Activated T-cell treated with anti-CD3 and anti-CD28 coated beads, Interleukin-2, amount 50 U/mL, for 24 hours (primary cell): ENCODE results near the gene RAB8A.
A peak's percentile ranks its signal among the peaks of the same experiment; 100 is the strongest.
"Not testable (repeated sequence)": the region's sequence is repeated elsewhere in the genome, so short reads cannot be mapped to it uniquely, and the experiment has no call there.

Experiments
- DNase-seq: peaks from one replicate; pipeline ENCODE4 v3.0.0-alpha.2; 2020
- H3K27ac Mint-ChIP-seq: 2 replicates; pipeline ENCODE4 v1.8.0; 2020; ENCODE audit warnings: mild to moderate bottlenecking, mixed read lengths
- H3K27me3 Mint-ChIP-seq: 2 replicates; pipeline ENCODE4 v1.8.0; 2020; ENCODE audit warnings: mixed read lengths
- H3K36me3 Mint-ChIP-seq: 2 replicates; pipeline ENCODE4 v1.8.0; 2020; ENCODE audit warnings: low read depth, mixed read lengths
- H3K4me1 Mint-ChIP-seq: 2 replicates; pipeline ENCODE4 v1.8.0; 2020; ENCODE audit warnings: low read depth, mixed read lengths
- H3K4me3 Mint-ChIP-seq: 2 replicates; pipeline ENCODE4 v1.8.0; 2020; ENCODE audit warnings: mild to moderate bottlenecking, moderate library complexity, mixed read lengths
- H3K9me3 Mint-ChIP-seq: 2 replicates; pipeline ENCODE4 v1.8.0; 2020; ENCODE audit warnings: mixed read lengths

Gene RAB8A

GRCh38 chr19:16156904-16157303 is 45.2 kb downstream of the RAB8A start:
- no peak overlapping the region for H3K4me3 Mint-ChIP-seq
- peaks cover 19% of the 10 kb centered on the region for H3K4me1 Mint-ChIP-seq
- peaks cover 55% of the 10 kb centered on the region for H3K36me3 Mint-ChIP-seq
- no peak for DNase-seq
- no peaks in the 10 kb centered on the region for H3K27me3 Mint-ChIP-seq
- H3K27ac Mint-ChIP-seq: no peak overlapping the region
- H3K9me3 Mint-ChIP-seq: no peaks in the 10 kb centered on the region

- no peak for DNase-seq
- peaks cover 20% of the 10 kb centered on the region for H3K4me1 Mint-ChIP-seq
- H3K9me3 Mint-ChIP-seq: no peaks in the 10 kb centered on the region
- H3K27me3 Mint-ChIP-seq: no peaks in the 10 kb centered on the region
- H3K27ac Mint-ChIP-seq: no peak overlapping the region
- peaks cover 52% of the 10 kb centered on the region for H3K36me3 Mint-ChIP-seq
- no peak overlapping the region for H3K4me3 Mint-ChIP-seq
These were observed 45.9 kb downstream of the RAB8A start for GRCh38 chr19:16157601-16158000.

GRCh38 chr19:16159655-16160054 is 48.0 kb downstream of the RAB8A start:
- Mint-ChIP-seq H3K36me3 (peaks cover 32% of the 10 kb centered on the region), H3K4me1 (peaks cover 20% of the 10 kb centered on the region), H3K4me3 (no peak overlapping the region), H3K9me3 (no peaks in the 10 kb centered on the region), H3K27ac (no peak overlapping the region), H3K27me3 (no peaks in the 10 kb centered on the region)
- no peak for DNase-seq

GRCh38 chr19:16160445-16160942 is 48.8 kb downstream of the RAB8A start:
- no peaks in the 10 kb centered on the region for H3K27me3 Mint-ChIP-seq
- H3K36me3 Mint-ChIP-seq: peaks cover 25% of the 10 kb centered on the region
- peak overlapping the region; percentile 56 for H3K4me3 Mint-ChIP-seq
- peak overlapping the region; percentile 95 for H3K27ac Mint-ChIP-seq
- peaks cover 20% of the 10 kb centered on the region for H3K4me1 Mint-ChIP-seq
- DNase-seq: peak; percentile 43
- no peaks in the 10 kb centered on the region for H3K9me3 Mint-ChIP-seq

- Mint-ChIP-seq H3K27me3 (no peaks in the 10 kb centered on the region), H3K4me1 (peaks cover 20% of the 10 kb centered on the region), H3K27ac (peak overlapping the region; percentile 95), H3K4me3 (peak overlapping the region; percentile 56), H3K36me3 (peaks cover 20% of the 10 kb centered on the region), H3K9me3 (no peaks in the 10 kb centered on the region)
- peak; percentile 58 for DNase-seq
These were observed 49.4 kb downstream of the RAB8A start for GRCh38 chr19:16160943-16161560.

- Mint-ChIP-seq H3K4me1 (peaks cover 20% of the 10 kb centered on the region), H3K27ac (peak overlapping the region; percentile 89), H3K9me3 (no peaks in the 10 kb centered on the region), H3K27me3 (no peaks in the 10 kb centered on the region), H3K4me3 (no peak overlapping the region), H3K36me3 (peaks cover 12% of the 10 kb centered on the region)
- DNase-seq: no peak
These were observed 50.2 kb downstream of the RAB8A start for GRCh38 chr19:16161840-16162239.

- H3K36me3 Mint-ChIP-seq: no peaks in the 10 kb centered on the region
- peaks cover 28% of the 10 kb centered on the region for H3K4me1 Mint-ChIP-seq
- no peaks in the 10 kb centered on the region for H3K9me3 Mint-ChIP-seq
- H3K4me3 Mint-ChIP-seq: no peak overlapping the region
- no peak overlapping the region for H3K27ac Mint-ChIP-seq
- no peak for DNase-seq
- no peaks in the 10 kb centered on the region for H3K27me3 Mint-ChIP-seq
These were observed 52.7 kb downstream of the RAB8A start for GRCh38 chr19:16164222-16164890.

GRCh38 chr19:16166417-16166816 is 54.7 kb downstream of the RAB8A start:
- peaks cover 14% of the 10 kb centered on the region for H3K4me1 Mint-ChIP-seq
- no peak overlapping the region for H3K4me3 Mint-ChIP-seq
- H3K27ac Mint-ChIP-seq: no peak overlapping the region
- no peaks in the 10 kb centered on the region for H3K27me3 Mint-ChIP-seq
- no peak for DNase-seq
- H3K36me3 Mint-ChIP-seq: no peaks in the 10 kb centered on the region
- H3K9me3 Mint-ChIP-seq: no peaks in the 10 kb centered on the region

- Mint-ChIP-seq H3K36me3 (no peaks in the 10 kb centered on the region), H3K4me3 (no peak overlapping the region)
These were observed 55.4 kb downstream of the RAB8A start for GRCh38 chr19:16167055-16167454.

GRCh38 chr19:16168465-16169081 is 56.9 kb downstream of the RAB8A start:
- Mint-ChIP-seq H3K9me3 (no peaks in the 10 kb centered on the region), H3K4me3 (no peak overlapping the region), H3K27me3 (no peaks in the 10 kb centered on the region), H3K36me3 (no peaks in the 10 kb centered on the region), H3K27ac (no peak overlapping the region), H3K4me1 (peaks cover 9% of the 10 kb centered on the region)
- no peak for DNase-seq

More at GRCh38 chr19:16167055-16167454, 55.4 kb downstream of the RAB8A start:
- Mint-ChIP-seq H3K27me3 (no peaks in the 10 kb centered on the region), H3K4me1 (peaks cover 9% of the 10 kb centered on the region), H3K27ac (no peak overlapping the region), H3K9me3 (no peaks in the 10 kb centered on the region)
- DNase-seq: no peak

GRCh38 chr19:16170134-16170533 is 58.4 kb downstream of the RAB8A start:
- Mint-ChIP-seq H3K4me1 (peaks cover 9% of the 10 kb centered on the region), H3K27ac (no peak overlapping the region), H3K9me3 (peaks cover 2% of the 10 kb centered on the region)

GRCh38 chr19:16175954-16176353 is 64.3 kb downstream of the RAB8A start:
- Mint-ChIP-seq H3K36me3 (no peaks in the 10 kb centered on the region), H3K4me1 (no peaks in the 10 kb centered on the region), H3K4me3 (no peak overlapping the region), H3K9me3 (peaks cover 2% of the 10 kb centered on the region), H3K27me3 (no peaks in the 10 kb centered on the region), H3K27ac (no peak overlapping the region)
- DNase-seq: no peak

More at GRCh38 chr19:16170134-16170533, 58.4 kb downstream of the RAB8A start:
- no peak for DNase-seq
- Mint-ChIP-seq H3K36me3 (no peaks in the 10 kb centered on the region), H3K4me3 (no peak overlapping the region), H3K27me3 (no peaks in the 10 kb centered on the region)

- not testable (repeated sequence) for H3K36me3 Mint-ChIP-seq, DNase-seq, H3K4me3 Mint-ChIP-seq, H3K27me3 Mint-ChIP-seq, H3K4me1 Mint-ChIP-seq, H3K9me3 Mint-ChIP-seq, H3K27ac Mint-ChIP-seq
These were observed 67.2 kb downstream of the RAB8A start for GRCh38 chr19:16178866-16179265.

GRCh38 chr19:16180611-16181010 is 68.9 kb downstream of the RAB8A start:
- Mint-ChIP-seq H3K4me1 (peaks cover 15% of the 10 kb centered on the region), H3K36me3 (peaks cover 6% of the 10 kb centered on the region), H3K27ac (no peak overlapping the region), H3K4me3 (no peak overlapping the region), H3K9me3 (no peaks in the 10 kb centered on the region), H3K27me3 (no peaks in the 10 kb centered on the region)
- DNase-seq: no peak
